Amygdala (tissue), 56 donors: ENCODE measurements around the gene DUSP12.

Experiments
- DNase-seq, 56 donors: peaks; one replicate each; lab custom pipeline; 2025; lab: John Stamatoyannopoulos, UW

Gene DUSP12

DNA sequence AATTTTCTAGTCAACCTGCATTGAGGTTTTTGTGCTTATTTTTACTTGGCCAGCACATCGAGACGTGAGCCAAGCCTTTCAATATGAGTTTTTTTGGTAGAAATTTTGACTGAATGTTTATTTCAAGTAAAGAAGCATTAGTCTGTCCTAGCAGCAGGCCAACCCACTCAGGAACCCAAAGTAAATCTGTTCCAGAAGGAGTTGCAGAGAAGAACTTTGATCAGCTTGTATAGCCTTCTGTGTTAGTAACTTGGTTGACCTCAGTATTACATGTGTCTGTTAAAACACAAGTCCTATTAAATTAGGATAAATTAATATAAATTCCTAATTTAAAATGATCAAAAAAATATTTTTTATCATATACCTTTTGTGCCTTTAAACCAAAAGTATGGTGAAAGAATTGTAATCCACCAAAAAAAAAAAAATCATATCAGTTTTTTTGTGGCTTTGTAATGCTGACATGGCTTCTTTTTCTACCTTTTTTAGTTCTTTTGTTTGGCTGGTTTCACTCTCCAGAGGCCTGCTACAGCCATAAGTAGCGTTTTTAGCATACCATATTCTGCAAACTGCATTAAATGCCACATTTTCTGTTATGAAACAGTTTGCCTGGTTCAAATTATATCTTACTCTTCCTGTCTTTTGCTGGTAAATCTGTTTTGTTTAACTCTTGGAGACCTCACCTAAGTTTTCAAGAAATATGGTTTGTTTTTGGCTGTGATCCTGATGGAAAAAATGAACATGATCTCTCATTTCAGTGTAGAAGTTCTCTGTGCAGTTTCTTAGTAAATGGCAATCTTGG is 56.0 kb downstream of the DUSP12 start:
- DNase-seq = no peak
